ENCODE data around the gene DDRGK1.

GRCh38 chr20:3223994-3224680 is 19.7 kb upstream of the DDRGK1 start:
- TF ChIP-seq, protein P1, sequence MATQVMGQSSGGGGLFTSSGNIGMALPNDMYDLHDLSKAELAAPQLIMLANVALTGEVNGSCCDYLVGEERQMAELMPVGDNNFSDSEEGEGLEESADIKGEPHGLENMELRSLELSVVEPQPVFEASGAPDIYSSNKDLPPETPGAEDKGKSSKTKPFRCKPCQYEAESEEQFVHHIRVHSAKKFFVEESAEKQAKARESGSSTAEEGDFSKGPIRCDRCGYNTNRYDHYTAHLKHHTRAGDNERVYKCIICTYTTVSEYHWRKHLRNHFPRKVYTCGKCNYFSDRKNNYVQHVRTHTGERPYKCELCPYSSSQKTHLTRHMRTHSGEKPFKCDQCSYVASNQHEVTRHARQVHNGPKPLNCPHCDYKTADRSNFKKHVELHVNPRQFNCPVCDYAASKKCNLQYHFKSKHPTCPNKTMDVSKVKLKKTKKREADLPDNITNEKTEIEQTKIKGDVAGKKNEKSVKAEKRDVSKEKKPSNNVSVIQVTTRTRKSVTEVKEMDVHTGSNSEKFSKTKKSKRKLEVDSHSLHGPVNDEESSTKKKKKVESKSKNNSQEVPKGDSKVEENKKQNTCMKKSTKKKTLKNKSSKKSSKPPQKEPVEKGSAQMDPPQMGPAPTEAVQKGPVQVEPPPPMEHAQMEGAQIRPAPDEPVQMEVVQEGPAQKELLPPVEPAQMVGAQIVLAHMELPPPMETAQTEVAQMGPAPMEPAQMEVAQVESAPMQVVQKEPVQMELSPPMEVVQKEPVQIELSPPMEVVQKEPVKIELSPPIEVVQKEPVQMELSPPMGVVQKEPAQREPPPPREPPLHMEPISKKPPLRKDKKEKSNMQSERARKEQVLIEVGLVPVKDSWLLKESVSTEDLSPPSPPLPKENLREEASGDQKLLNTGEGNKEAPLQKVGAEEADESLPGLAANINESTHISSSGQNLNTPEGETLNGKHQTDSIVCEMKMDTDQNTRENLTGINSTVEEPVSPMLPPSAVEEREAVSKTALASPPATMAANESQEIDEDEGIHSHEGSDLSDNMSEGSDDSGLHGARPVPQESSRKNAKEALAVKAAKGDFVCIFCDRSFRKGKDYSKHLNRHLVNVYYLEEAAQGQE (IDR thresholded peaks at IDR 0.05), result no peak
- TF ChIP-seq RAD21 (IDR thresholded peaks at IDR 0.05) (no peak), CTCF (IDR thresholded peaks at IDR 0.05; ENCODE audit: low read depth, low read length, missing input control) (no peak), JUND (IDR thresholded peaks at IDR 0.05) (no peak), ZBTB33 (IDR thresholded peaks at IDR 0.05) (no peak), MAX (IDR thresholded peaks at IDR 0.05) (no peak), TAF1 (conservative IDR thresholded peaks at IDR 0.05) (no peak), EGR1 (IDR thresholded peaks at IDR 0.05; ENCODE audit: low read depth in 2 of 2) (no peak), SP1 (IDR thresholded peaks at IDR 0.05) (no peak), FOXA1 (IDR thresholded peaks at IDR 0.05) (no peak)
- TF ChIP-seq, protein P2, sequence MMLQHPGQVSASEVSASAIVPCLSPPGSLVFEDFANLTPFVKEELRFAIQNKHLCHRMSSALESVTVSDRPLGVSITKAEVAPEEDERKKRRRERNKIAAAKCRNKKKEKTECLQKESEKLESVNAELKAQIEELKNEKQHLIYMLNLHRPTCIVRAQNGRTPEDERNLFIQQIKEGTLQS (IDR thresholded peaks at IDR 0.05), result no peak

Measured in liver (tissue), 3 donors.